ENCODE data around the gene APEX1. TPM values are rescaled to one million over a fixed set of nuclear protein-coding genes. Genes with fewer than 3 reads are reported as not detected.
A peak's percentile ranks its signal among the peaks of the same experiment; 100 is the strongest.

Gene APEX1
- total RNA-seq, 1 experiment from 2014 or later, result 340 TPM

- no peak overlapping the region for H2AK5ac ChIP-seq (ENCODE audit: insufficient read length, low read length)
- H2BK5ac ChIP-seq (ENCODE audit: insufficient read length, low read length), result no peak overlapping the region
- H3K36me3 Mint-ChIP-seq (ENCODE audit: insufficient read depth in 1 of 3, low read depth in 3 of 3), result no peaks in the 10 kb centered on the region; a peak in 1 of 7 replicates
- no peaks in the 10 kb centered on the region for H3K27me3 Mint-ChIP-seq (ENCODE audit: low read depth)
- no peaks in the 10 kb centered on the region for H3K79me1 ChIP-seq (ENCODE audit: insufficient read depth, low read depth, low read length, poor library complexity, severe bottlenecking)
- H3K56ac ChIP-seq (ENCODE audit: insufficient read length, low read depth, low read length), result no peak overlapping the region
- H3K23ac ChIP-seq (ENCODE audit: insufficient read length, low read depth, low read length), result no peak overlapping the region
- TF ChIP-seq CTCF (conservative IDR thresholded peaks at IDR 0.05), result peak; percentile 49
- no peak overlapping the region for H2BK20ac ChIP-seq (ENCODE audit: low read depth, low read length, poor library complexity, severe bottlenecking)
- no peaks in the 10 kb centered on the region for H3K79me2 ChIP-seq (ENCODE audit: insufficient read depth, low read length)
- no peak overlapping the region for H2BK120ac ChIP-seq (ENCODE audit: low read depth, low read length, poor library complexity, severe bottlenecking)
- no peak overlapping the region for H3K4me3 Mint-ChIP-seq
- no peak for DNase-seq
- H3K9me3 Mint-ChIP-seq, result no peaks in the 10 kb centered on the region
- H4K8ac ChIP-seq (replicated peaks; ENCODE audit: insufficient read length, low read depth, low read length), result no peak overlapping the region
- no peak overlapping the region for H2BK12ac ChIP-seq (ENCODE audit: insufficient read length, low read depth, low read length)
- no peaks in the 10 kb centered on the region for H3K23me2 ChIP-seq (ENCODE audit: insufficient read length, low read depth, low read length, poor library complexity, severe bottlenecking)
- no peak overlapping the region for H4K5ac ChIP-seq (ENCODE audit: insufficient read length, low read depth, low read length)
- peaks cover 4% of the 10 kb centered on the region; the same call in 1 of the 2 replicates for H3K4me1 ChIP-seq (ENCODE audit: insufficient read depth, low read length)
- no peak overlapping the region for H4K91ac ChIP-seq (ENCODE audit: insufficient read length, low read depth, low read length)
- no peak overlapping the region for H3K14ac ChIP-seq (ENCODE audit: insufficient read depth, low read length)
- H3K9me3 ChIP-seq (ENCODE audit: control insufficient read depth, low read depth, low read length), result no peaks in the 10 kb centered on the region
- no peak overlapping the region for H2AFZ ChIP-seq (ENCODE audit: low read length)
- no peak overlapping the region for H2BK15ac ChIP-seq (ENCODE audit: low read depth, low read length)
- no peak overlapping the region for H3T11ph ChIP-seq (ENCODE audit: low read length)
- H4K20me1 ChIP-seq (ENCODE audit: control insufficient read depth, insufficient read depth, insufficient read length), result no peaks in the 10 kb centered on the region
- no peak overlapping the region for H3K27ac Mint-ChIP-seq
- peaks cover 38 to 41% of the 10 kb centered on the region in 2 experiments for H3K4me1 Mint-ChIP-seq
- H3K4me2 ChIP-seq (ENCODE audit: insufficient read depth, insufficient read length, low read length), result no peak overlapping the region
- H3K9ac ChIP-seq (ENCODE audit: extremely low read depth, insufficient read length, low read length), result no peak overlapping the region
- H3K4ac ChIP-seq (ENCODE audit: low read depth, low read length), result no peak overlapping the region
- H3K18ac ChIP-seq (ENCODE audit: insufficient read length, low read depth, low read length), result no peak overlapping the region
- H3K27ac ChIP-seq (ENCODE audit: insufficient read length, low read depth, low read length), result no peak overlapping the region
- no peaks in the 10 kb centered on the region for H3K27me3 ChIP-seq (ENCODE audit: insufficient read depth, low read length)
Measured at GRCh38 chr14:20487396-20487725, 32.3 kb downstream of the APEX1 start.

Data from H9 (cell line).